Esophagus (tissue), 2 donors: ENCODE measurements around the gene ATP7A. TPM values are rescaled to one million over a fixed set of nuclear protein-coding genes. Genes with fewer than 3 reads are reported as not detected.
"Not testable (repeated sequence)": the region's sequence is repeated elsewhere in the genome, so short reads cannot be mapped to it uniquely, and the experiment has no call there.

Experiments
- H3K27ac ChIP-seq, 2 donors: one replicate each; pipeline ENCODE4 v1.5.1; 2013; ENCODE audit warnings: low read depth in 2 of 2, mild to moderate bottlenecking in 2 of 2, inconsistent platforms in 1 of 2, low read length in 1 of 2, moderate library complexity in 1 of 2
- H3K27me3 ChIP-seq, 2 donors: one replicate each; pipeline ENCODE4 v1.6.1; 2013; ENCODE audit warnings: low read length in 2 of 2, control low read depth in 1 of 2, mild to moderate bottlenecking in 1 of 2; ENCODE audit not compliant: insufficient read depth in 2 of 2, control insufficient read depth in 1 of 2
- H3K36me3 ChIP-seq, 2 donors: one replicate each; pipeline ENCODE4 v1.6.1; 2013; ENCODE audit warnings: low read length in 1 of 2; ENCODE audit not compliant: control insufficient read depth in 2 of 2, insufficient read depth in 2 of 2
- H3K4me1 ChIP-seq, 2 donors: one replicate each; pipeline ENCODE4 v1.6.1; 2013; ENCODE audit warnings: low read length in 1 of 2; ENCODE audit not compliant: control insufficient read depth in 2 of 2, insufficient read depth in 2 of 2
- H3K4me3 ChIP-seq, 2 donors: one replicate each; pipeline ENCODE4 v1.5.1; 2013; ENCODE audit warnings: low read length in 2 of 2, mild to moderate bottlenecking in 2 of 2, low read depth in 1 of 2, moderate library complexity in 1 of 2
- H3K9me3 ChIP-seq, 2 donors: one replicate each; pipeline ENCODE4 v1.6.1; 2013; ENCODE audit warnings: mild to moderate bottlenecking in 2 of 2, low read depth in 1 of 2, low read length in 1 of 2, moderate library complexity in 1 of 2; ENCODE audit not compliant: control insufficient read depth in 2 of 2, insufficient read depth in 1 of 2
- WGBS, 2 donors: extraction: QIAGEN DNeasy Blood & Tissue Kit; methylation state at CpG; one replicate each; pipeline ENCODE4 v1.1.7; 2013; 5-methylcytosine and 5-hydroxymethylcytosine counted together
- polyA plus RNA-seq, 2 donors: library from polyadenylated mRNA; stranded (reverse); fragments of 200-250 nt; gene quantifications; one replicate each; pipeline ENCODE4 v1.2.3, GENCODE V29; 2013
- donor health status: healthy with polysubstance abuse.
- donor health status: Bipolar disorder and iron deficiency.

The ATP7A gene
- polyA plus RNA-seq, 2 donors: 2.1 to 2.7 TPM

- no peaks in the 10 kb centered on the region for H3K9me3 ChIP-seq
- no peaks in the 10 kb centered on the region for H3K4me1 ChIP-seq
- WGBS, 2 donors: 21 to 27% methylated on average over 2 of the region's 2 CpGs
- no peaks in the 10 kb centered on the region for H3K27me3 ChIP-seq
- H3K4me3 ChIP-seq: peak overlapping the region in 1 of 2 donors; percentile 15
- no peaks in the 10 kb centered on the region for H3K36me3 ChIP-seq
- no peak overlapping the region for H3K27ac ChIP-seq
Measured at GRCh38 chrX:77917294-77917933, 6.9 kb downstream of the ATP7A start.

- Histone ChIP-seq H3K27me3 (no peaks in the 10 kb centered on the region), H3K4me3 (no peak overlapping the region), H3K9me3 (no peaks in the 10 kb centered on the region), H3K36me3 (no peaks in the 10 kb centered on the region), H3K27ac (no peak overlapping the region), H3K4me1 (no peaks in the 10 kb centered on the region)
- WGBS, 2 donors: 40 to 51% methylated on average over 3 of the region's 3 CpGs
Measured at GRCh38 chrX:77918568-77918967, 8.1 kb downstream of the ATP7A start.

GRCh38 chrX:77919370-77919769, 8.9 kb downstream of the ATP7A start:
- H3K4me3 ChIP-seq, H3K27ac ChIP-seq, H3K36me3 ChIP-seq, H3K4me1 ChIP-seq, H3K27me3 ChIP-seq, H3K9me3 ChIP-seq: not testable (repeated sequence)
- WGBS, 2 donors: 79 to 80% methylated on average over 6 of the region's 6 CpGs

GRCh38 chrX:77922787-77923186, 12.3 kb downstream of the ATP7A start:
- Histone ChIP-seq H3K9me3 (no peaks in the 10 kb centered on the region), H3K4me3 (no peak overlapping the region), H3K36me3 (no peaks in the 10 kb centered on the region), H3K4me1 (no peaks in the 10 kb centered on the region), H3K27me3 (no peaks in the 10 kb centered on the region), H3K27ac (no peak overlapping the region)

- 81 to 89% methylated on average over 8 of the region's 8 CpGs for WGBS, 2 donors
- Histone ChIP-seq H3K36me3 (no peaks in the 10 kb centered on the region), H3K4me3 (no peak overlapping the region), H3K27me3 (no peaks in the 10 kb centered on the region), H3K9me3 (no peaks in the 10 kb centered on the region), H3K4me1 (no peaks in the 10 kb centered on the region), H3K27ac (no peak overlapping the region)
Measured at GRCh38 chrX:77924320-77924859, 13.9 kb downstream of the ATP7A start.

- WGBS, 2 donors: 16 to 25% methylated on average over 3 of the region's 3 CpGs
- Histone ChIP-seq H3K27ac (no peak overlapping the region), H3K4me3 (no peak overlapping the region), H3K4me1 (no peaks in the 10 kb centered on the region), H3K9me3 (no peaks in the 10 kb centered on the region), H3K27me3 (no peaks in the 10 kb centered on the region), H3K36me3 (no peaks in the 10 kb centered on the region)
Measured at GRCh38 chrX:77925764-77926163, 15.3 kb downstream of the ATP7A start.

GRCh38 chrX:77930581-77930980, 20.1 kb downstream of the ATP7A start:
- H3K27me3 ChIP-seq: no peaks in the 10 kb centered on the region
- H3K4me1 ChIP-seq: no peaks in the 10 kb centered on the region
- H3K36me3 ChIP-seq: no peaks in the 10 kb centered on the region
- no peak overlapping the region for H3K27ac ChIP-seq
- no peaks in the 10 kb centered on the region for H3K9me3 ChIP-seq
- WGBS, 2 donors: 50 to 93% methylated on average over 1 of the region's 1 CpG
- H3K4me3 ChIP-seq: no peak overlapping the region

GRCh38 chrX:77935886-77936285, 25.4 kb downstream of the ATP7A start:
- Histone ChIP-seq H3K9me3 (no peaks in the 10 kb centered on the region), H3K36me3 (no peaks in the 10 kb centered on the region), H3K27ac (no peak overlapping the region), H3K4me3 (no peak overlapping the region), H3K27me3 (no peaks in the 10 kb centered on the region), H3K4me1 (no peaks in the 10 kb centered on the region)
- 82 to 88% methylated on average over 1 of the region's 1 CpG for WGBS, 2 donors

- no peaks in the 10 kb centered on the region for H3K9me3 ChIP-seq
- H3K27me3 ChIP-seq: no peaks in the 10 kb centered on the region
- H3K4me3 ChIP-seq: no peak overlapping the region
- H3K4me1 ChIP-seq: no peaks in the 10 kb centered on the region
- no peak overlapping the region for H3K27ac ChIP-seq
- H3K36me3 ChIP-seq: no peaks in the 10 kb centered on the region
Measured at GRCh38 chrX:77936299-77936698, 25.8 kb downstream of the ATP7A start.

- no peaks in the 10 kb centered on the region for H3K4me1 ChIP-seq
- peak overlapping the region in 1 of 2 donors; percentile 3 for H3K4me3 ChIP-seq
- 27 to 32% methylated on average over 3 of the region's 3 CpGs for WGBS, 2 donors
- H3K9me3 ChIP-seq: no peaks in the 10 kb centered on the region
- H3K27me3 ChIP-seq: no peaks in the 10 kb centered on the region
- H3K36me3 ChIP-seq: no peaks in the 10 kb centered on the region
- H3K27ac ChIP-seq: no peak overlapping the region
Measured at GRCh38 chrX:77937291-77937690, 26.8 kb downstream of the ATP7A start.
